ENCODE data around the gene ATXN1. TPM values are rescaled to one million over a fixed set of nuclear protein-coding genes. Genes with fewer than 3 reads are reported as not detected.

The ATXN1 gene
- total and polyA plus RNA-seq, 2 of the 8 experiments (the other 6 are each of a cell fraction or from before 2014, with no cell fraction given): 1.6 to 4.0 TPM

DNA sequence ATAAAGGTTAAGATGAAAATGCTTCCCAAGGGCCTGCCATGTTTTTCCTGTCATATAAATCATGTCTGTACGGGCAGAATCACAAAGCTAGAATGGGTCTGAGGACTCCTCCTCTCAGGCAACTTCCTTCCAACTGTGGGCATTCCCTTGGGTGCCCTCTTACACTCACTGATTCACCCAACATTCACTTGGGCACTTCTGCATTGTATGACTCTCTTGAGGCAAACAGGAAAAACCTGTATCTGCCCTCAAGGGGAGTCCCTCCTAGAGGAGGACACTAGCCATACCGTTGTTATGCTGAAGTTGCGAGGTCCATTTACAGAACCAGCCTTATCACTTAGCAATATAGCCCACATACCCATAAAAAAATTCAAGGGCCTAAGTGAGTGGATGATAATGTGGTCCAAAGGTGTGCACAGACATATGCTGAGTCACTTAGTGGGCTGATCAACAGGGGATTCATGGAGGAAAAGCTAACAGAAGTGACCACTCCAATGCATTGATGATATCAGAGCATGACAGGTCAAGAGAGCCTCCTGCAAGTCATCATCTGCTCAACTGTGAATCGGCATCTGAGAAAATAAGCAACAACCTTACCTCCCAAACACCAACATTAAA, 131.1 kb downstream of the ATXN1 start (continued):
- TF ChIP-seq CHD7 (IDR thresholded peaks at IDR 0.05; ENCODE audit: insufficient replicate concordance, low read length): no peak
- no peak for TF ChIP-seq RAD21 (IDR thresholded peaks at IDR 0.05 in 1 of 2, conservative IDR thresholded peaks at IDR 0.05 in 1 of 2; ENCODE audit: low read depth in 2 of 2, low read length in 2 of 2)
- no peak for TF ChIP-seq JUN (IDR thresholded peaks at IDR 0.05; ENCODE audit: low read depth, low read length)
- no peak for TF ChIP-seq CHD1 (IDR thresholded peaks at IDR 0.05; ENCODE audit: low read depth, low read length)
- no peak for TF ChIP-seq SUZ12 (IDR thresholded peaks at IDR 0.05; ENCODE audit: low read length)
- TF ChIP-seq KDM4A (IDR thresholded peaks at IDR 0.05; ENCODE audit: low read depth, low read length, severe bottlenecking): no peak
- TF ChIP-seq, protein P1, sequence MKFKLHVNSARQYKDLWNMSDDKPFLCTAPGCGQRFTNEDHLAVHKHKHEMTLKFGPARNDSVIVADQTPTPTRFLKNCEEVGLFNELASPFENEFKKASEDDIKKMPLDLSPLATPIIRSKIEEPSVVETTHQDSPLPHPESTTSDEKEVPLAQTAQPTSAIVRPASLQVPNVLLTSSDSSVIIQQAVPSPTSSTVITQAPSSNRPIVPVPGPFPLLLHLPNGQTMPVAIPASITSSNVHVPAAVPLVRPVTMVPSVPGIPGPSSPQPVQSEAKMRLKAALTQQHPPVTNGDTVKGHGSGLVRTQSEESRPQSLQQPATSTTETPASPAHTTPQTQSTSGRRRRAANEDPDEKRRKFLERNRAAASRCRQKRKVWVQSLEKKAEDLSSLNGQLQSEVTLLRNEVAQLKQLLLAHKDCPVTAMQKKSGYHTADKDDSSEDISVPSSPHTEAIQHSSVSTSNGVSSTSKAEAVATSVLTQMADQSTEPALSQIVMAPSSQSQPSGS (IDR thresholded peaks at IDR 0.05; ENCODE audit: low read length): no peak
- TF ChIP-seq FOSL1 (IDR thresholded peaks at IDR 0.05; ENCODE audit: insufficient read depth, low read depth, low read length): no peak
